ENCODE data around the gene GALNT17. TPM values are rescaled to one million over a fixed set of nuclear protein-coding genes. Genes with fewer than 3 reads are reported as not detected.
A peak's percentile ranks its signal among the peaks of the same experiment; 100 is the strongest.

GALNT17 gene
- polyA plus RNA-seq, 1 donor from 2014 or later, result 15.7 TPM

DNA sequence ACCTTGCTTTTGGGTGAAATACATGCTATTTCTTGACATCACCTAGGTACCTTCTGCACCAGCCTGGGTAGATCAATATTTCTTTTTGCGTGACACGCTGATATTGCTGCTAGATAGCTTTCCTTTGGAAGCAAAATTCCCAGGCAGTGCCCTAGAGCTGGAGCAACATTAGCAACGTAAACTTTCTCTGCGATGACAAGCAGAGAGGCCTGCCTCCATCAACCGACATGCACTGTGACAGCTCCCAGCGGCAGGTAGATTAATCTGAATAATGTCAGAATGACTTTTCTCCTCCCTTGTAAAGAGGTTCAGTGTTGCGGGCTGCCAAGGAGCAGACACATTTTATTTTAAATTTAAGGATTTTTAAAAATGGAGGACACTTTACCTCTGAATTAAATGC, 307.4 kb downstream of the GALNT17 start:
- Histone ChIP-seq H3K9me2 (ENCODE audit: insufficient read depth, low read length) (no peaks in the 10 kb centered on the region), H3K4me2 (ENCODE audit: low read length) (peak overlapping the region; percentile 69), H3K36me3 (ENCODE audit: insufficient read depth, low read length) (no peaks in the 10 kb centered on the region), H3K27ac (ENCODE audit: low read length) (peak overlapping the region; percentile 84), H3K9me3 (ENCODE audit: low read length) (no peaks in the 10 kb centered on the region), H3K4me3 (ENCODE audit: low read length) (peak overlapping the region; percentile 43), H3F3A (ENCODE audit: insufficient read depth, low read length, poor library complexity, severe bottlenecking) (no peaks in the 10 kb centered on the region), H2AFZ (ENCODE audit: low read depth, low read length) (no peak overlapping the region), H3K79me2 (replicated peaks; ENCODE audit: insufficient read depth, low read length) (no peaks in the 10 kb centered on the region), H4K20me1 (ENCODE audit: insufficient read depth) (no peaks in the 10 kb centered on the region), H3K27me3 (ENCODE audit: insufficient read depth, low read depth, low read length) (no peaks in the 10 kb centered on the region), H3K9ac (ENCODE audit: low read length) (peak overlapping the region; percentile 49)
- TF ChIP-seq, protein P1, sequence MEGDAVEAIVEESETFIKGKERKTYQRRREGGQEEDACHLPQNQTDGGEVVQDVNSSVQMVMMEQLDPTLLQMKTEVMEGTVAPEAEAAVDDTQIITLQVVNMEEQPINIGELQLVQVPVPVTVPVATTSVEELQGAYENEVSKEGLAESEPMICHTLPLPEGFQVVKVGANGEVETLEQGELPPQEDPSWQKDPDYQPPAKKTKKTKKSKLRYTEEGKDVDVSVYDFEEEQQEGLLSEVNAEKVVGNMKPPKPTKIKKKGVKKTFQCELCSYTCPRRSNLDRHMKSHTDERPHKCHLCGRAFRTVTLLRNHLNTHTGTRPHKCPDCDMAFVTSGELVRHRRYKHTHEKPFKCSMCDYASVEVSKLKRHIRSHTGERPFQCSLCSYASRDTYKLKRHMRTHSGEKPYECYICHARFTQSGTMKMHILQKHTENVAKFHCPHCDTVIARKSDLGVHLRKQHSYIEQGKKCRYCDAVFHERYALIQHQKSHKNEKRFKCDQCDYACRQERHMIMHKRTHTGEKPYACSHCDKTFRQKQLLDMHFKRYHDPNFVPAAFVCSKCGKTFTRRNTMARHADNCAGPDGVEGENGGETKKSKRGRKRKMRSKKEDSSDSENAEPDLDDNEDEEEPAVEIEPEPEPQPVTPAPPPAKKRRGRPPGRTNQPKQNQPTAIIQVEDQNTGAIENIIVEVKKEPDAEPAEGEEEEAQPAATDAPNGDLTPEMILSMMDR (IDR thresholded peaks at IDR 0.05; ENCODE audit: poor library complexity, severe bottlenecking), result peak; percentile 18
- TF ChIP-seq EZH2 (IDR thresholded peaks at IDR 0.05; ENCODE audit: borderline replicate concordance, insufficient read depth, low read length, poor library complexity, severe bottlenecking) (no peak), SMC3 (conservative IDR thresholded peaks at IDR 0.05; ENCODE audit: poor library complexity) (peak; percentile 50), RAD21 (conservative IDR thresholded peaks at IDR 0.05) (peak; percentile 53), POLR2AphosphoS5 (IDR thresholded peaks at IDR 0.05) (peak; percentile 79), REST (IDR thresholded peaks at IDR 0.05; ENCODE audit: borderline replicate concordance) (peak; percentile 97), EP300 (conservative IDR thresholded peaks at IDR 0.05; ENCODE audit: poor library complexity, severe bottlenecking) (peak; percentile 93), MXI1 (conservative IDR thresholded peaks at IDR 0.05; ENCODE audit: poor library complexity, severe bottlenecking) (no peak), TAF1 (IDR thresholded peaks at IDR 0.05; ENCODE audit: low read depth) (no peak)

DNA sequence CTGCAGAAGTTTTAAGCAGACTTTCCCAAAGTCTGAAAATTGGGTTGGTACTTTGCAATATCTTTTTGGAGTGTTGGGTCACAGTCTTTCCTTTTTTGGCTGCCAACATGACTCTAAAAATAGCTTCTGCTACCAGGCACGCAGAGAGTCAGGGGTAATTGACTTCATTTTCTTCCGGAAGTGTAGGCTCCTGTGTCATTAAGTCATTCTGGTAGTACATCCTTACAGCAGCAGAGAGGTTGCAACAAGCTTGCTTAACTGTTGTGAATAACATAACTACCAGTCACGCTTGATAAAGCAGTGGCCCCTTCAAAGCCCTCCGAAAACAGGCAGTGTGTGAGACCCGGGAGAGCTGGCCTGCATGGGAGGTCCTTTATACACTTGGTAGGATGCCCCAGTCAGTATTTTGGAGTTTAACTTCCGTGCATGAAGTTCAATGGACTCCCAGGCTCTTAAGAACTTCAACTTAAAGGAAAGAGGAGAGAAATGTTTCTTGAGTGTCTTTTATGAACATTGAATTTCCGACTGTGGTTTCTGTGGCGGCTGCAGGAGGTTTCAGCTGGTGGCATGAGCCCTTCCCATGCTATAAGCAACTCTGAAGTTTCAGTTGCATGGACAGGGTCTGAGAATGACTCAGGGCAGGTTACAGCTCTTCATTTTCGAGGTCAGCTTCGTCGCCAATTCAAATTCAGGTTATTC, 310.7 kb downstream of the GALNT17 start:
- no peak overlapping the region for H3K4me3 ChIP-seq (ENCODE audit: low read length)
- H3F3A ChIP-seq (ENCODE audit: insufficient read depth, low read length, poor library complexity, severe bottlenecking), result no peaks in the 10 kb centered on the region
- TF ChIP-seq MXI1 (conservative IDR thresholded peaks at IDR 0.05; ENCODE audit: poor library complexity, severe bottlenecking) (no peak), EP300 (conservative IDR thresholded peaks at IDR 0.05; ENCODE audit: poor library complexity, severe bottlenecking) (no peak), POLR2AphosphoS5 (IDR thresholded peaks at IDR 0.05) (no peak), REST (IDR thresholded peaks at IDR 0.05; ENCODE audit: borderline replicate concordance) (no peak), TAF1 (IDR thresholded peaks at IDR 0.05; ENCODE audit: low read depth) (no peak), SMC3 (conservative IDR thresholded peaks at IDR 0.05; ENCODE audit: poor library complexity) (no peak), RAD21 (conservative IDR thresholded peaks at IDR 0.05) (no peak)
- no peaks in the 10 kb centered on the region for H3K9me2 ChIP-seq (ENCODE audit: insufficient read depth, low read length)
- no peak overlapping the region for H3K9ac ChIP-seq (ENCODE audit: low read length)
- no peaks in the 10 kb centered on the region for H3K27me3 ChIP-seq (ENCODE audit: insufficient read depth, low read depth, low read length)
- H3K4me2 ChIP-seq (ENCODE audit: low read length), result no peak overlapping the region
- H3K79me2 ChIP-seq (replicated peaks; ENCODE audit: insufficient read depth, low read length), result no peaks in the 10 kb centered on the region
- no peaks in the 10 kb centered on the region for H4K20me1 ChIP-seq (ENCODE audit: insufficient read depth)
- no peak overlapping the region for H3K27ac ChIP-seq (ENCODE audit: low read length)
- H3K36me3 ChIP-seq (ENCODE audit: insufficient read depth, low read length), result no peaks in the 10 kb centered on the region
- no peaks in the 10 kb centered on the region for H3K9me3 ChIP-seq (ENCODE audit: low read length)
- no peak overlapping the region for H2AFZ ChIP-seq (ENCODE audit: low read depth, low read length)

All from neural cell (in vitro differentiated cells).